ENCODE results near the gene TRIM15. TPM values are rescaled to one million over a fixed set of nuclear protein-coding genes. Genes with fewer than 3 reads are reported as not detected.
A peak's percentile ranks its signal among the peaks of the same experiment; 100 is the strongest.

TRIM15 gene
- total RNA-seq, 4 donors from 2014 or later = not detected

- Histone ChIP-seq H3K4me3 (replicated peaks in 1 of 3) (no peak overlapping the region), H3K27ac (no peak overlapping the region), H3K9me3 (no peaks in the 10 kb centered on the region), H3K27me3 (peaks cover 4% of the 10 kb centered on the region), H3K4me1 (peaks cover 8% of the 10 kb centered on the region in 2 donors), H3K36me3 (no peaks in the 10 kb centered on the region)
- TF ChIP-seq CTCF (IDR thresholded peaks at IDR 0.05) = no peak
- TF ChIP-seq POLR2A (IDR thresholded peaks at IDR 0.05) = no peak
- no peak for DNase-seq
- intact Hi-C loops (cut with DNase I) = no loop called here
- WGBS, 2 donors = 62 to 81% methylated on average over 1 of the region's 1 CpG
Measured at GRCh38 chr6:30168741-30169140, 5.4 kb downstream of the TRIM15 start.

- DNase-seq = no peak
- Histone ChIP-seq H3K4me3 (replicated peaks in 1 of 3) (no peak overlapping the region), H3K27ac (no peak overlapping the region), H3K9me3 (no peaks in the 10 kb centered on the region), H3K4me1 (peaks cover 8% of the 10 kb centered on the region in 2 donors), H3K27me3 (peaks cover 4% of the 10 kb centered on the region), H3K36me3 (no peaks in the 10 kb centered on the region)
- TF ChIP-seq CTCF (IDR thresholded peaks at IDR 0.05) = peak; percentile 29 to 81 (median 68)
- no peak for TF ChIP-seq POLR2A (IDR thresholded peaks at IDR 0.05)
- 27 to 29% methylated on average over 7 of the region's 7 CpGs for WGBS, 2 donors
- intact Hi-C loops (cut with DNase I) = no loop called here
Measured at GRCh38 chr6:30169658-30170614, 6.6 kb downstream of the TRIM15 start.

- Histone ChIP-seq H3K4me1 (peaks cover 8% of the 10 kb centered on the region in 2 donors), H3K36me3 (no peaks in the 10 kb centered on the region), H3K27me3 (peaks cover 4% of the 10 kb centered on the region), H3K27ac (no peak overlapping the region), H3K9me3 (no peaks in the 10 kb centered on the region), H3K4me3 (replicated peaks in 1 of 3) (no peak overlapping the region)
- DNase-seq = peak; percentile 61 to 74
- intact Hi-C loops (cut with DNase I) = no loop called here
- TF ChIP-seq CTCF (IDR thresholded peaks at IDR 0.05) (no peak), POLR2A (IDR thresholded peaks at IDR 0.05) (no peak)
- WGBS, 2 donors = 0 to 3% methylated on average over 6 to 26 of the region's 62 CpGs
Measured at GRCh38 chr6:30171677-30172471, 8.5 kb downstream of the TRIM15 start.

GRCh38 chr6:30172681-30173080 is 9.3 kb downstream of the TRIM15 start:
- WGBS, 2 donors = 91% methylated on average over 4 of the region's 4 CpGs
- Histone ChIP-seq H3K27ac (no peak overlapping the region), H3K4me3 (replicated peaks in 1 of 3) (no peak overlapping the region), H3K9me3 (no peaks in the 10 kb centered on the region), H3K4me1 (peaks cover 8% of the 10 kb centered on the region in 2 donors), H3K27me3 (peaks cover 4% of the 10 kb centered on the region), H3K36me3 (no peaks in the 10 kb centered on the region)
- intact Hi-C loops (cut with DNase I) = no loop called here
- TF ChIP-seq POLR2A (IDR thresholded peaks at IDR 0.05) = no peak
- no peak for TF ChIP-seq CTCF (IDR thresholded peaks at IDR 0.05)
- no peak for DNase-seq
